ENCODE data around the gene SYNPO2. TPM values are rescaled to one million over a fixed set of nuclear protein-coding genes. Genes with fewer than 3 reads are reported as not detected.

SYNPO2 gene
- polyA plus RNA-seq, 1 donor (not counting 4 experiments of a cell fraction or from before 2014, with no cell fraction given), result 0.34 TPM

- Histone ChIP-seq H3K27ac (ENCODE audit: control insufficient read depth, insufficient read depth, low read length) (no peak overlapping the region), H3K9me1 (ENCODE audit: control insufficient read depth, extremely low read depth, insufficient read depth, low read length) (no peaks in the 10 kb centered on the region), H2AFZ (ENCODE audit: control insufficient read depth, low read length) (no peak overlapping the region), H3K9me3 (ENCODE audit: control insufficient read depth, low read depth, low read length) (no peaks in the 10 kb centered on the region), H3K4me1 (ENCODE audit: control insufficient read depth, extremely low read depth, insufficient read depth, low read length) (no peaks in the 10 kb centered on the region), H3K27me3 (ENCODE audit: control insufficient read depth, extremely low read depth, insufficient read depth, low read length) (no peaks in the 10 kb centered on the region), H3K79me2 (ENCODE audit: control insufficient read depth, insufficient read depth, low read length) (no peaks in the 10 kb centered on the region), H4K20me1 (ENCODE audit: control insufficient read depth, extremely low read depth, insufficient read depth, low read length) (no peaks in the 10 kb centered on the region), H3K4me2 (ENCODE audit: control insufficient read depth, extremely low read depth, insufficient read depth, low read depth, low read length) (no peak overlapping the region), H3K36me3 (ENCODE audit: control insufficient read depth in 2 of 2, extremely low read depth in 1 of 2, insufficient read depth in 2 of 2, low read length in 2 of 2) (no peaks in the 10 kb centered on the region), H3K4me3 (ENCODE audit: control insufficient read depth in 2 of 3, extremely low read depth in 1 of 3, insufficient read depth in 2 of 3, low read depth in 1 of 3, low read length in 3 of 3) (no peak overlapping the region), H3K9ac (ENCODE audit: control insufficient read depth, extremely low read depth, insufficient read depth, low read length) (no peak overlapping the region)
- FAIRE-seq (no peak), DNase-seq (ENCODE audit: low read depth, low spot score) (no peak)
- dilution Hi-C loops (cut with MboI; ENCODE audit: extremely low pct_ligation_motif_present, low sequenced_read_pairs), result no loop called here
- TF ChIP-seq EZH2 (IDR thresholded peaks at IDR 0.05; ENCODE audit: low read length) (no peak), CTCF (optimal IDR thresholded peaks at IDR 0.05 in 1 of 3, IDR thresholded peaks at IDR 0.05 in 1 of 3, conservative IDR thresholded peaks at IDR 0.05 in 1 of 3; ENCODE audit: extremely low read depth in 1 of 3, insufficient read depth in 2 of 3, low read length in 3 of 3) (no peak)
Measured at GRCh38 chr4:118898684-118899138, 10.1 kb downstream of the SYNPO2 start.

GRCh38 chr4:118904418-118904817 lies 15.8 kb downstream of the SYNPO2 start:
- H3K9me3 ChIP-seq (ENCODE audit: control insufficient read depth, low read depth, low read length), result no peaks in the 10 kb centered on the region
- H3K4me2 ChIP-seq (ENCODE audit: control insufficient read depth, extremely low read depth, insufficient read depth, low read depth, low read length), result no peak overlapping the region
- H3K27me3 ChIP-seq (ENCODE audit: control insufficient read depth, extremely low read depth, insufficient read depth, low read length), result no peaks in the 10 kb centered on the region
- dilution Hi-C loops (cut with MboI; ENCODE audit: extremely low pct_ligation_motif_present, low sequenced_read_pairs), result no loop called here
- H3K9ac ChIP-seq (ENCODE audit: control insufficient read depth, extremely low read depth, insufficient read depth, low read length), result no peak overlapping the region
- no peaks in the 10 kb centered on the region for H3K36me3 ChIP-seq (ENCODE audit: control insufficient read depth in 2 of 2, extremely low read depth in 1 of 2, insufficient read depth in 2 of 2, low read length in 2 of 2)
- TF ChIP-seq EZH2 (IDR thresholded peaks at IDR 0.05; ENCODE audit: low read length), result no peak
- no peak for TF ChIP-seq CTCF (optimal IDR thresholded peaks at IDR 0.05 in 1 of 3, IDR thresholded peaks at IDR 0.05 in 1 of 3, conservative IDR thresholded peaks at IDR 0.05 in 1 of 3; ENCODE audit: extremely low read depth in 1 of 3, insufficient read depth in 2 of 3, low read length in 3 of 3)
- H3K4me3 ChIP-seq (ENCODE audit: control insufficient read depth in 2 of 3, extremely low read depth in 1 of 3, insufficient read depth in 2 of 3, low read depth in 1 of 3, low read length in 3 of 3), result no peak overlapping the region
- H2AFZ ChIP-seq (ENCODE audit: control insufficient read depth, low read length), result no peak overlapping the region
- no peaks in the 10 kb centered on the region for H3K79me2 ChIP-seq (ENCODE audit: control insufficient read depth, insufficient read depth, low read length)
- DNase-seq (ENCODE audit: low read depth, low spot score), result no peak
- no peaks in the 10 kb centered on the region for H4K20me1 ChIP-seq (ENCODE audit: control insufficient read depth, extremely low read depth, insufficient read depth, low read length)
- no peaks in the 10 kb centered on the region for H3K9me1 ChIP-seq (ENCODE audit: control insufficient read depth, extremely low read depth, insufficient read depth, low read length)
- peaks cover 3% of the 10 kb centered on the region for H3K4me1 ChIP-seq (ENCODE audit: control insufficient read depth, extremely low read depth, insufficient read depth, low read length)
- no peak overlapping the region for H3K27ac ChIP-seq (ENCODE audit: control insufficient read depth, insufficient read depth, low read length)
- FAIRE-seq, result no peak
